ENCODE data around the gene SDK2.

DNA sequence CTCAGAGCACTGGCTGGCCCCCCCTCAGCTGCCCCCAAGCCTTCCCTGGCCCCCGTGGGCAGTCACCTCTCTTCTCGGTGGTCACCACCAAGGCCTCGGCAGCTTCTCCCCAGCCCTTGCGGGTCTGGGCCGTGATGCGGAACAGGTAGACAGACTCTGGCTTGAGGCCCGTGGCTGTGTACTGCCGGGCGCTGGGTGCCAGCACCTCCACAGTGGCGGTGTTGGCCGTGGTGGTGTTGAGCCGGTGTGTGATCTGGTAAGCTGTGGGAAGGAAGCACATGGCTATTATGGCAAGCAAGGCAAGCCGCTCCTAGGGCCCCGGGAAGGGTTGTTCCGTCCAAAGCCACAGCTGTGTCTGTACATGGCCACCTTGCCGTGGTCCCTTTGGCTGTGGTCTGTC, 254.0 kb downstream of the SDK2 start:
- no peak for TF ChIP-seq CTCF (conservative IDR thresholded peaks at IDR 0.05; ENCODE audit: low read depth, low read length)
- no peak for TF ChIP-seq POLR2A (IDR thresholded peaks at IDR 0.05; ENCODE audit: low read depth, low read length)
- TF ChIP-seq RAD21 (IDR thresholded peaks at IDR 0.05; ENCODE audit: low read length) = no peak
- TF ChIP-seq, protein P1, sequence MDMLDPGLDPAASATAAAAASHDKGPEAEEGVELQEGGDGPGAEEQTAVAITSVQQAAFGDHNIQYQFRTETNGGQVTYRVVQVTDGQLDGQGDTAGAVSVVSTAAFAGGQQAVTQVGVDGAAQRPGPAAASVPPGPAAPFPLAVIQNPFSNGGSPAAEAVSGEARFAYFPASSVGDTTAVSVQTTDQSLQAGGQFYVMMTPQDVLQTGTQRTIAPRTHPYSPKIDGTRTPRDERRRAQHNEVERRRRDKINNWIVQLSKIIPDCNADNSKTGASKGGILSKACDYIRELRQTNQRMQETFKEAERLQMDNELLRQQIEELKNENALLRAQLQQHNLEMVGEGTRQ (IDR thresholded peaks at IDR 0.05; ENCODE audit: low read depth, low read length) = no peak
- TF ChIP-seq CEBPB (IDR thresholded peaks at IDR 0.05; ENCODE audit: low read depth, low read length) = no peak
- TF ChIP-seq RCOR1 (IDR thresholded peaks at IDR 0.05; ENCODE audit: insufficient replicate concordance, low read length) = no peak
